ENCODE results near the gene CDKN2D. TPM values are rescaled to one million over a fixed set of nuclear protein-coding genes. Genes with fewer than 3 reads are reported as not detected.

The CDKN2D gene
- total and polyA plus RNA-seq, 2 of the 13 experiments (the other 11 are each of a cell fraction or from before 2014, with no cell fraction given), result 5.4 to 8.6 TPM

DNA sequence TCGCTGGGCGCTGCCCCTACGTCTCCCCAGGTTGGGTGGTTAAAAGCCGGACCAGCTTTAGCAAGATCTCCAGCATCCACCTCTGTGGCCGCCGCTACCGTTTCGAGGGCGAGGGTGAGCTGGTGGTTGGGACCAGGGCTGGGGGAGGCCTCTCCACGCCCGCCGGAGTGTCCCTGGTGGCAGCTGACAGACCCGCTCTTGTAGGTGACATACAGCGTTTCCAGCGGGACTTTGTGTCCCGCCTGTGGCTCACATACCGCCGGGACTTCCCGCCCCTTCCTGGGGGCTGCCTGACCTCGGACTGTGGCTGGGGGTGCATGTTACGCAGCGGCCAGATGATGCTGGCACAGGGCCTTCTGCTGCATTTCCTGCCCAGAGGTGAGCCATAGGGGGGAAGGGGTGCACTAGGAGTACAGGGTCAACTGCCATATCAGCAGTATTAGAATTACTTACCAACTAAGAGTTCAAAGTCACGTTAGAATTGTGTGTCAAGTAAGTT is 24.0 kb downstream of the CDKN2D start (continued):
- TF ChIP-seq ZBTB42 (CRISPR knock-in tag; IDR thresholded peaks at IDR 0.05) (no peak), MATR3 (CRISPR knock-in tag; IDR thresholded peaks at IDR 0.05) (no peak), MIER2 (CRISPR knock-in tag; IDR thresholded peaks at IDR 0.05) (no peak), ZNF552 (CRISPR knock-in tag; IDR thresholded peaks at IDR 0.05; ENCODE audit: borderline replicate concordance) (no peak), ZNF850 (CRISPR knock-in tag; conservative IDR thresholded peaks at IDR 0.05) (no peak), MIXL1 (CRISPR knock-in tag; IDR thresholded peaks at IDR 0.05) (no peak), SALL2 (CRISPR knock-in tag; IDR thresholded peaks at IDR 0.05) (no peak), MED13 (CRISPR knock-in tag; IDR thresholded peaks at IDR 0.05) (no peak), GABPB1 (CRISPR knock-in tag; IDR thresholded peaks at IDR 0.05) (no peak), ZMYM3 (CRISPR knock-in tag; IDR thresholded peaks at IDR 0.05) (peak; percentile 21; the same call in 1 of the 2 replicates), ZNF841 (CRISPR knock-in tag; IDR thresholded peaks at IDR 0.05; ENCODE audit: borderline replicate concordance) (no peak), ZBTB21 (CRISPR knock-in tag; IDR thresholded peaks at IDR 0.05) (no peak), ZNF556 (CRISPR knock-in tag; IDR thresholded peaks at IDR 0.05; ENCODE audit: borderline replicate concordance) (no peak), ZNF33A (CRISPR knock-in tag; IDR thresholded peaks at IDR 0.05; ENCODE audit: borderline replicate concordance) (no peak), ZNF282 (IDR thresholded peaks at IDR 0.05; ENCODE audit: partially characterized antibody) (no peak), SNAI1 (CRISPR knock-in tag; IDR thresholded peaks at IDR 0.05; ENCODE audit: borderline replicate concordance) (no peak), ZFP90 (CRISPR knock-in tag; IDR thresholded peaks at IDR 0.05; ENCODE audit: borderline replicate concordance) (no peak), SMAD3 (CRISPR knock-in tag; IDR thresholded peaks at IDR 0.05) (no peak), ZC3H13 (CRISPR knock-in tag; IDR thresholded peaks at IDR 0.05) (no peak), ZC3H4 (CRISPR knock-in tag; IDR thresholded peaks at IDR 0.05; ENCODE audit: borderline replicate concordance) (no peak), RBAK (CRISPR knock-in tag; IDR thresholded peaks at IDR 0.05) (peak; percentile 99), NBN (conservative IDR thresholded peaks at IDR 0.05) (no peak), ZNF430 (CRISPR knock-in tag; IDR thresholded peaks at IDR 0.05) (no peak), ZNF383 (CRISPR knock-in tag; IDR thresholded peaks at IDR 0.05; ENCODE audit: borderline replicate concordance) (no peak), STAG1 (CRISPR knock-in tag; IDR thresholded peaks at IDR 0.05) (no peak), ZNF883 (CRISPR knock-in tag; IDR thresholded peaks at IDR 0.05; ENCODE audit: not compliant biosample characterization) (no peak), HOXA5 (CRISPR knock-in tag; IDR thresholded peaks at IDR 0.05) (no peak), SNAPC2 (CRISPR knock-in tag; IDR thresholded peaks at IDR 0.05) (0 out of 2 replicates have a peak, but pooled peaks have one; percentile 49), ZNF629 (CRISPR knock-in tag; conservative IDR thresholded peaks at IDR 0.05) (peak; percentile 83), ZNF652 (CRISPR knock-in tag; IDR thresholded peaks at IDR 0.05; ENCODE audit: borderline replicate concordance, low read depth) (no peak)
- TF ChIP-seq, protein P1, sequence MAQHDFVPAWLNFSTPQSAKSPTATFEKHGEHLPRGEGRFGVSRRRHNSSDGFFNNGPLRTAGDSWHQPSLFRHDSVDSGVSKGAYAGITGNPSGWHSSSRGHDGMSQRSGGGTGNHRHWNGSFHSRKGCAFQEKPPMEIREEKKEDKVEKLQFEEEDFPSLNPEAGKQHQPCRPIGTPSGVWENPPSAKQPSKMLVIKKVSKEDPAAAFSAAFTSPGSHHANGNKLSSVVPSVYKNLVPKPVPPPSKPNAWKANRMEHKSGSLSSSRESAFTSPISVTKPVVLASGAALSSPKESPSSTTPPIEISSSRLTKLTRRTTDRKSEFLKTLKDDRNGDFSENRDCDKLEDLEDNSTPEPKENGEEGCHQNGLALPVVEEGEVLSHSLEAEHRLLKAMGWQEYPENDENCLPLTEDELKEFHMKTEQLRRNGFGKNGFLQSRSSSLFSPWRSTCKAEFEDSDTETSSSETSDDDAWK (CRISPR knock-in tag; IDR thresholded peaks at IDR 0.05), result no peak
- TF ChIP-seq, protein P2, sequence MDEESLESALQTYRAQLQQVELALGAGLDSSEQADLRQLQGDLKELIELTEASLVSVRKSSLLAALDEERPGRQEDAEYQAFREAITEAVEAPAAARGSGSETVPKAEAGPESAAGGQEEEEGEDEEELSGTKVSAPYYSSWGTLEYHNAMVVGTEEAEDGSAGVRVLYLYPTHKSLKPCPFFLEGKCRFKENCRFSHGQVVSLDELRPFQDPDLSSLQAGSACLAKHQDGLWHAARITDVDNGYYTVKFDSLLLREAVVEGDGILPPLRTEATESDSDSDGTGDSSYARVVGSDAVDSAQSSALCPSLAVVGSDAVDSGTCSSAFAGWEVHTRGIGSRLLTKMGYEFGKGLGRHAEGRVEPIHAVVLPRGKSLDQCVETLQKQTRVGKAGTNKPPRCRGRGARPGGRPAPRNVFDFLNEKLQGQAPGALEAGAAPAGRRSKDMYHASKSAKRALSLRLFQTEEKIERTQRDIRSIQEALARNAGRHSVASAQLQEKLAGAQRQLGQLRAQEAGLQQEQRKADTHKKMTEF (CRISPR knock-in tag; IDR thresholded peaks at IDR 0.05), result peak; percentile 39; the same call in 1 of the 2 replicates
- TF ChIP-seq, protein P3, sequence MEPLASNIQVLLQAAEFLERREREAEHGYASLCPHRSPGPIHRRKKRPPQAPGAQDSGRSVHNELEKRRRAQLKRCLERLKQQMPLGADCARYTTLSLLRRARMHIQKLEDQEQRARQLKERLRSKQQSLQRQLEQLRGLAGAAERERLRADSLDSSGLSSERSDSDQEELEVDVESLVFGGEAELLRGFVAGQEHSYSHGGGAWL (CRISPR knock-in tag; IDR thresholded peaks at IDR 0.05), result no peak

Measured in HepG2 (cell line).